IPS-11a (cell line): ENCODE data around the gene SOWAHC.
"Not testable (repeated sequence)": the region's sequence is repeated elsewhere in the genome, so short reads cannot be mapped to it uniquely, and the experiment has no call there.

ENCODE experiments used
- H3K4me3 ChIP-seq: one replicate; pipeline ENCODE4 v1.5.1; 2013; ENCODE audit warnings: low read depth, low read length, control low read depth

The SOWAHC gene

GRCh38 chr2:109614715-109615636, 812 bp downstream of the SOWAHC start:
- H3K4me3 ChIP-seq = peak overlapping the region; percentile 54

- peak overlapping the region; percentile 54 for H3K4me3 ChIP-seq
These were observed 1.5 kb downstream of the SOWAHC start for GRCh38 chr2:109615637-109616144.

- H3K4me3 ChIP-seq = peak overlapping the region; percentile 54
These were observed 2.0 kb downstream of the SOWAHC start for GRCh38 chr2:109616184-109616583.

- H3K4me3 ChIP-seq = no peak overlapping the region
These were observed 5.0 kb downstream of the SOWAHC start for GRCh38 chr2:109619032-109619615.

GRCh38 chr2:109623297-109623696, 9.1 kb downstream of the SOWAHC start:
- H3K4me3 ChIP-seq = no peak overlapping the region

GRCh38 chr2:109623923-109624322, 9.8 kb downstream of the SOWAHC start:
- H3K4me3 ChIP-seq = no peak overlapping the region

- H3K4me3 ChIP-seq = no peak overlapping the region
These were observed 10.2 kb downstream of the SOWAHC start for GRCh38 chr2:109624339-109624738.

GRCh38 chr2:109628321-109628720, 14.2 kb downstream of the SOWAHC start:
- H3K4me3 ChIP-seq = not testable (repeated sequence)

- no peak overlapping the region for H3K4me3 ChIP-seq
These were observed 15.7 kb downstream of the SOWAHC start for GRCh38 chr2:109629867-109630266.

GRCh38 chr2:109630441-109631430, 16.6 kb downstream of the SOWAHC start:
- H3K4me3 ChIP-seq = no peak overlapping the region

GRCh38 chr2:109631741-109632140, 17.6 kb downstream of the SOWAHC start:
- H3K4me3 ChIP-seq = no peak overlapping the region

GRCh38 chr2:109632158-109632789, 18.1 kb downstream of the SOWAHC start:
- no peak overlapping the region for H3K4me3 ChIP-seq

GRCh38 chr2:109633284-109633961, 19.3 kb downstream of the SOWAHC start:
- H3K4me3 ChIP-seq = no peak overlapping the region

GRCh38 chr2:109635426-109636304, 21.5 kb downstream of the SOWAHC start:
- no peak overlapping the region for H3K4me3 ChIP-seq

- no peak overlapping the region for H3K4me3 ChIP-seq
These were observed 22.2 kb downstream of the SOWAHC start for GRCh38 chr2:109636317-109636716.

- H3K4me3 ChIP-seq = no peak overlapping the region
These were observed 23.8 kb downstream of the SOWAHC start for GRCh38 chr2:109637749-109638570.

GRCh38 chr2:109638795-109639194, 24.6 kb downstream of the SOWAHC start:
- H3K4me3 ChIP-seq = no peak overlapping the region

- H3K4me3 ChIP-seq = not testable (repeated sequence)
These were observed 25.8 kb downstream of the SOWAHC start for GRCh38 chr2:109640000-109640399.
